ENCODE data around the gene KLHL25. TPM values are rescaled to one million over a fixed set of nuclear protein-coding genes. Genes with fewer than 3 reads are reported as not detected.

KLHL25 gene
- total and polyA plus RNA-seq, 2 of the 8 experiments (the other 6 are each of a cell fraction or from before 2014, with no cell fraction given), result 16.5 to 22.0 TPM

DNA sequence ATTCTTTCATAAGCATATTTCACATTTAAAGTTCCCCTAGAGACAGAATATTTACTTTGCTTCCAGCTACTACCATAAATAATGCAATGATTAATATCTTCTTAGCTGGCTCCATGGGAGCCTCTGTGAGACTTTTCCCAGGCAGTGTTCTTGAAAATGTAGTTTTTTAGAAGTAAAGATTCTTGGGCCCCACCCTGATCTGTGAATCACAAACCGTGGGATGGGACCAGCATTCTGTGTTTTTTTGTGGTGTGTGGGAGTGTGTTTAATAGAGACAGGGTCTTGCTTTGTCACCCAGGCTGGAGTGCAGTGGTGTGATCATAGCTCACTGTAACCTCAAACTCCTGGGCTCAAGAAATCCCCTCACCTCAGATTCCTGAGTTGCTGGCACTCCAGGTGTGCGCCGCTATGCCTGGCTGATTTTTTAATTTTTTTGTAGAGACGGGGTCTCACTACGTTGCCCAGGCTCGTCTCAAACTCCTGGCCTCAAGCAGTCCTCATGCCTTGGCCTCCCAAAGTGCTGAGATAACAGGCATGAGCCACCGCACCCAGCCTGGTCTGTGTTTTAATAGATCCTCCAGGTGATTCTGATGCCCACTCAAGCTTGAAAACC, 83.0 kb downstream of the KLHL25 start (continued):
- TF ChIP-seq SAP30 (IDR thresholded peaks at IDR 0.05; ENCODE audit: insufficient read depth, insufficient replicate concordance, low read length) (no peak), EZH2 (IDR thresholded peaks at IDR 0.05; ENCODE audit: low read depth, low read length, severe bottlenecking) (no peak), BACH1 (IDR thresholded peaks at IDR 0.05; ENCODE audit: low read length) (no peak), KDM4A (IDR thresholded peaks at IDR 0.05; ENCODE audit: low read depth, low read length, severe bottlenecking) (no peak), GABPA (IDR thresholded peaks at IDR 0.05; ENCODE audit: borderline replicate concordance, insufficient read depth, low read length) (no peak)
